ENCODE data around the gene FPR3. TPM values are rescaled to one million over a fixed set of nuclear protein-coding genes. Genes with fewer than 3 reads are reported as not detected.

FPR3 gene
- total RNA-seq, 6 experiments from 2014 or later: 2.2 to 13.9 (median 4.6) TPM

- H3K36me3 ChIP-seq: no peaks in the 10 kb centered on the region
- DNase-seq (no peak), ATAC-seq (no peak)
- H3K27ac ChIP-seq: peak overlapping the region in 1 of 3 donors; percentile 40
- peaks cover 0 to 4% (median 0%) of the 10 kb centered on the region in 4 donors for H3K4me1 ChIP-seq
- WGBS (ENCODE audit: insufficient coverage, low coverage, low lambda C conversion rate, missing lambda C conversion rate): 45% methylated on average over 5 of the region's 5 CpGs
- intact Hi-C loops (cut with DNase I): no loop called here
- H3K4me3 ChIP-seq: no peak overlapping the region
- TF ChIP-seq POLR2A (IDR thresholded peaks at IDR 0.05) (no peak), CTCF (IDR thresholded peaks at IDR 0.05) (no peak)
- H3K9me3 ChIP-seq: no peaks in the 10 kb centered on the region
- no peaks in the 10 kb centered on the region for H3K27me3 ChIP-seq
Measured at GRCh38 chr19:51797480-51797879, 2.5 kb downstream of the FPR3 start.

DNA sequence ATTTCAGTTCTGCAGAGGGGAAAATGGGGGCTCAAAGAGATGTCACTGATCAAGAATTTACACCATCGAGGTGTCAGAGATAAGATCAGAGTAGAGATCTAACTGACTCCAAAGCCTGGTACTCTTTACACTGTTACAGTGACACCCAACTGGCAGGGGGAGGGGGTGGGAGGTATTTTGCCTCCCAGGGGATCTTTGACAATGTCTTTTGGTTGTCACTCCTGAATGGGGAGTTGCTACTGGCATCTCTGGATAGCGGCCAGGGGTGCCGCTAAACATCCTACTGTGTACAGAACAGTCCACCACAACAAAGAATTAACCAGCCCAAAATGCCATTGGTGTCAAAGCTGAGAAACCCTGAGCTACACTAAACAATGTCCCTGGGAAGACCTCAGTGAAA, 3.1 kb downstream of the FPR3 start:
- H3K9me3 ChIP-seq: no peaks in the 10 kb centered on the region
- H3K27ac ChIP-seq: peak overlapping the region; percentile 29 to 72 (median 68)
- no peak overlapping the region for H3K4me3 ChIP-seq
- WGBS (ENCODE audit: insufficient coverage, low coverage, low lambda C conversion rate, missing lambda C conversion rate): 15% methylated on average over 3 of the region's 3 CpGs
- DNase-seq: no peak
- peaks cover 0 to 4% (median 0%) of the 10 kb centered on the region in 4 donors for H3K4me1 ChIP-seq
- H3K36me3 ChIP-seq: no peaks in the 10 kb centered on the region
- no peak for ATAC-seq
- intact Hi-C loops (cut with DNase I): no loop called here
- TF ChIP-seq POLR2A (IDR thresholded peaks at IDR 0.05) (no peak), CTCF (IDR thresholded peaks at IDR 0.05) (no peak)
- H3K27me3 ChIP-seq: no peaks in the 10 kb centered on the region

DNA sequence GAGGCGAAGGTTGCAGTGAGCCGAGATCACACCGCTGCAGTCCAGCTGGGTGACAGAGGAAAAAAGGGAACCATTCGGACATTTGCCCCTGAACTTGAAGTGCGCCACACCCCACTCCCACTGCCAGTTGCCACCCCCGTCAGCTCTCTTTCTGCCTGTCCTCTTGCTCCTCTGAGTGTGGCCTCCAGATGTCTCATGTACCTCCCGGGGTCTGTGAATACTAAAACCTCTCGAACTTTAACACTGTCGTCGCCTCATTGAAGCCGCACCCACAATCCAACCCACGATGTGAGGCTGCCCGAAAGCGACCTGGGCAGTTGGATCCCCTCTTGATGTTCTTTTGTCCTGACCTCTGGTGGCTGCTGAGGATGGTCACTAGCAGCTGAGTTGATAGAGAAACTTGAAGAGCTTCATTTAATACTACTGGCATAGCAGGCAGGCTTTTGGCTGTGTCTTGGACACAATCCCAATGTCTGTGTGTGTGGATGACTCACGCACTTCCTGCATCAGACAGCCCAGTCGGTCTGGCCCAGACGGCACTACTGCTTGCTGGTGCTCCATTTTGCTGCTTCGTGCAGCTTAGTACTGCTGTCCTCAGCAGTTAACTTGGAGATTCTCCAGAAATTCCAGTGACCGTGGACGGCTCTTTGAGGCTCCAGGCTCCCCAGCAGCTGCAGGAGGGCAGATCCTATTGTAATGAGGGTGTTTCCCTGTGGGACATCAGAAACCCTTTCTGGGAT, 4.2 kb downstream of the FPR3 start:
- Histone ChIP-seq H3K36me3 (no peaks in the 10 kb centered on the region), H3K4me1 (peaks cover 0 to 4% (median 0%) of the 10 kb centered on the region in 4 donors), H3K4me3 (no peak overlapping the region), H3K27me3 (no peaks in the 10 kb centered on the region), H3K9me3 (no peaks in the 10 kb centered on the region), H3K27ac (peak overlapping the region; percentile 64 to 72 (median 69))
- TF ChIP-seq POLR2A (IDR thresholded peaks at IDR 0.05) (peak; percentile 48), CTCF (IDR thresholded peaks at IDR 0.05) (no peak)
- intact Hi-C loops (cut with DNase I): no loop called here
- WGBS (ENCODE audit: insufficient coverage, low coverage, low lambda C conversion rate, missing lambda C conversion rate): 39% methylated on average over 7 of the region's 20 CpGs
- ATAC-seq (peak; percentile 84 to 90 (median 88)), DNase-seq (peak; percentile 70 to 75 (median 74))

DNA sequence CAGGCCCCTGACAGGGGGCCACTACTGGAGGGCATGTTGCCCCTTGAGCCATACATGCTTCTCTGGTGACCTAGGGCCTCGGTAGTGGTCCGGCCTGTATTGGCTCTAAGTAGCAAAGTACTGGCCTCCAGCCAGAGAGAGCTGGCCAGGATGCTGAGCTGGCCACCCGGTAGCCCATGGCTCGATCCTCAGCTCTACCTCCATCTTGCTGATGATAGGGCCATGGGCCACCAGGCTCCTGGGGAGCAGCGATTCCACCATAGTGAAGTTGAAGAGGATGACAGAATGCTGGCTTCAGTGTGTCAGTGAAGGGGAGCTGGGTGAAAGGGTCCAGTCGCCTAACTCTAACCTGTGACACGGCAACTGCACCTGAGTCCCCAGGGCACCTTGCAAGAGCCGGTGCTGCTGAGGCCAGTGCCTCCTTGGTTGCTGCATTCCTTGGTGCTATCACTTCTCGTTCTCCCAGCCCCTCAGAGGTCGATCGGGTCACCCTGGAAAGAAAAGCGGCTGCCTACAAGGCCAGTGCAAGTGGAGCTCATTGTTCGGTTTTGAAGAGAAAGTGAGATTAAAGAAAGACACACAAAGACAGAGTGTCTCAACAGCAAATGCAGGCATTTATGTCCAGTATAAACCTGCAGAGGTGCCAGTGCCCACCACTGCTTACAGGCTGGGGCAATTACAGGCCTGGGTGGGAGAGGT, 5.0 kb downstream of the FPR3 start:
- TF ChIP-seq POLR2A (IDR thresholded peaks at IDR 0.05) (no peak), CTCF (IDR thresholded peaks at IDR 0.05) (no peak)
- peak; percentile 13 to 38 (median 29) for ATAC-seq
- H3K4me3 ChIP-seq: no peak overlapping the region
- H3K27me3 ChIP-seq: no peaks in the 10 kb centered on the region
- no peak for DNase-seq
- intact Hi-C loops (cut with DNase I): no loop called here
- peak overlapping the region; percentile 64 to 72 (median 69) for H3K27ac ChIP-seq
- WGBS (ENCODE audit: insufficient coverage, low coverage, low lambda C conversion rate, missing lambda C conversion rate): 50% methylated on average over 7 of the region's 13 CpGs
- no peaks in the 10 kb centered on the region for H3K9me3 ChIP-seq
- H3K36me3 ChIP-seq: no peaks in the 10 kb centered on the region
- peaks cover 0 to 4% (median 0%) of the 10 kb centered on the region in 4 donors for H3K4me1 ChIP-seq

Data from right lobe of liver (tissue), 6 donors.